GM12801 (cell line): ENCODE data around the gene ITPR2.

Experiments used
- CTCF ChIP-seq: IDR thresholded peaks from one replicate; pipeline ENCODE4 v1.5.1; 2011; ENCODE audit warnings: control low read depth; ENCODE audit not compliant: insufficient read length; ENCODE audit errors: extremely low read depth

The ITPR2 gene

GRCh38 chr12:26400627-26401026, 432.4 kb downstream of the ITPR2 start:
- TF ChIP-seq CTCF = no peak

- TF ChIP-seq CTCF = no peak
Measured at GRCh38 chr12:26399381-26399780, 433.6 kb downstream of the ITPR2 start.

- no peak for TF ChIP-seq CTCF
Measured at GRCh38 chr12:26396402-26396801, 436.6 kb downstream of the ITPR2 start.

- no peak for TF ChIP-seq CTCF
Measured at GRCh38 chr12:26389343-26389742, 443.7 kb downstream of the ITPR2 start.

GRCh38 chr12:26384536-26384935, 448.5 kb downstream of the ITPR2 start:
- TF ChIP-seq CTCF = no peak

GRCh38 chr12:26383041-26383440, 450.0 kb downstream of the ITPR2 start:
- no peak for TF ChIP-seq CTCF

GRCh38 chr12:26380897-26381296, 452.1 kb downstream of the ITPR2 start:
- TF ChIP-seq CTCF = no peak
